GM19324 (cell line): ENCODE results near the gene SYTL5.
A peak's percentile ranks its signal among the peaks of the same experiment; 100 is the strongest.

Source experiments
- ATAC-seq: cut with Tn5 transposase; IDR thresholded peaks from one replicate; pipeline ENCODE4 v1.9.1; 2021; ENCODE audit warnings: mild to moderate bottlenecking, moderate library complexity; ENCODE audit not compliant: unreplicated experiment, low FRiP score

The SYTL5 gene

GRCh38 chrX:38086451-38087215 is 80.3 kb downstream of the SYTL5 start:
- no peak for ATAC-seq

DNA sequence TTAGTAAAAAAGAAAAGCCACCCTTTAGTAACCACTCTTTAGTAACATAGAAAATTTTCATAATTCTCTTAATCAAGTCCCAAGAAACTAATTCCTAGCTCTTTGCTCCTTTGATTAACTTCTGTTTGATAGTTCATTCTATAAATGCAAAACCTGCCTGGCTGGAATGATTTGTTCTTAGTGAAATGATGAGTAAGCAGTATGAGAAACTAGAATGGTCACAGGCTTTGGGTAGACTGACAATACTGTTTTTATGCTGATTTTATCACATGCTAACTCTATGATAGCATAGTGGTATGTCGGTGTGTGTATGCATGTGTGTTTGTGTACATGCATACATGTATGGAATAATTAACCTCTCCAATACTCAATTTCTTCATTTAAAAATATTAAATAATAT is 81.2 kb downstream of the SYTL5 start:
- no peak for ATAC-seq

GRCh38 chrX:38089173-38089982 is 83.0 kb downstream of the SYTL5 start:
- no peak for ATAC-seq

- peak; percentile 53 for ATAC-seq
Observed at GRCh38 chrX:38095971-38096529, 89.7 kb downstream of the SYTL5 start.

GRCh38 chrX:38099688-38100087 is 93.3 kb downstream of the SYTL5 start:
- ATAC-seq = no peak

GRCh38 chrX:38102240-38102639 is 95.9 kb downstream of the SYTL5 start:
- no peak for ATAC-seq

- ATAC-seq = no peak
Observed at GRCh38 chrX:38102875-38103274, 96.5 kb downstream of the SYTL5 start.

- ATAC-seq = peak; percentile 90
Observed at GRCh38 chrX:38103857-38104812, 97.8 kb downstream of the SYTL5 start.

DNA sequence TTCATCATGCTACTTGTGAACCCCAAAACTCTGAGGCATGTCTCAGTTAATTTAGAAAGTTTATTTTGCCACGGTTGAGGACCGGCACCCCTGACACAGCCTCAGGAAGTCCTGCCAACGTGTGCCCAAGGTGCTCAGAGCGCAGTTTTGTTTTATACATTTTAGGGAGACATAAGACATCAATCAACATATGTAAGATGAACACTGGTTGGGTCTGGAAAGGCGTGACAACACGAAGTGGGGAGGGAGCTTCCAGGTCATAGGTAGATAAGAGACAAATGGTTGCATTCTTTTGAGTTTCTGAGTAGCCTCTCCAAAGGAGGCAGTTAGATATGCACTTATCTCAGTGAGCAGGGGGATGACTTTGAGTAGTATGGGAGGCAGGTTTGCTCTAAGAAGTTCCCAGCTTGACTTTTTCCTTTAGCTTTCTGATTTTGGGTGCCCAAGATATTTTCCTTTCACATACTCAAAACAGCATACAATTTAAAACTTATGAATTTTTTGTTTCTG is 98.9 kb downstream of the SYTL5 start:
- ATAC-seq = no peak

DNA sequence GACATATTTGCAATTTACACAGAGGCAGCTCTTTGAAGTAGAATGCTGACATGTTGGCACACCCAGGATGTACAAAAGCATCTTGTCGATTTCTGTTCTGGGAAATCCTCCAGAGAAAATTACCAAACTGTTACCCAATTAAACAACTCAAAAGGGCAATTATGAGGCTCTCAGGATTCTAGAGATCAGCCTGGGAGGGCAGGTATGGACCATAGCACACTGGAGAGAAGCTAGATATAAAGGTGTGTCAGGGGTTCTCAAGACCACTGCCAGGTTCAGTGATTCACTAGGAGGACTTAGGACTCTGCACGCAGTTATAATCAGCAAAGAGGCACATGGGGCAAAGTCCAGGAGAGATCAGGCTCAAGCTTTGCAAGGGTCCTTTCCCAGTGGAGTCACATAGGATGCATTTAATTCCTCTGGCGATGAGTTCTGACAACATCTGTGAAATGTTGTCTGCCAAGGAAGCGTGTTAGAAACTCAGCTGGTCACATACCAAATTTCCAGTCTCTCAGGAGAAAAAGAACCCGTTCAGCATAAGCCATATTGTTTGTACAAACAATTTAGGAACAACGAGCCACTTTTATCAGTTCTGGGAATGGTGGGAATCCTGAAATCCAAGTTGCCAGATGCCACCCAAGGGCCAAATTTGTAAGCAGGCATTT is 100.8 kb downstream of the SYTL5 start:
- ATAC-seq = no peak

- no peak for ATAC-seq
Observed at GRCh38 chrX:38108364-38108763, 102.0 kb downstream of the SYTL5 start.

DNA sequence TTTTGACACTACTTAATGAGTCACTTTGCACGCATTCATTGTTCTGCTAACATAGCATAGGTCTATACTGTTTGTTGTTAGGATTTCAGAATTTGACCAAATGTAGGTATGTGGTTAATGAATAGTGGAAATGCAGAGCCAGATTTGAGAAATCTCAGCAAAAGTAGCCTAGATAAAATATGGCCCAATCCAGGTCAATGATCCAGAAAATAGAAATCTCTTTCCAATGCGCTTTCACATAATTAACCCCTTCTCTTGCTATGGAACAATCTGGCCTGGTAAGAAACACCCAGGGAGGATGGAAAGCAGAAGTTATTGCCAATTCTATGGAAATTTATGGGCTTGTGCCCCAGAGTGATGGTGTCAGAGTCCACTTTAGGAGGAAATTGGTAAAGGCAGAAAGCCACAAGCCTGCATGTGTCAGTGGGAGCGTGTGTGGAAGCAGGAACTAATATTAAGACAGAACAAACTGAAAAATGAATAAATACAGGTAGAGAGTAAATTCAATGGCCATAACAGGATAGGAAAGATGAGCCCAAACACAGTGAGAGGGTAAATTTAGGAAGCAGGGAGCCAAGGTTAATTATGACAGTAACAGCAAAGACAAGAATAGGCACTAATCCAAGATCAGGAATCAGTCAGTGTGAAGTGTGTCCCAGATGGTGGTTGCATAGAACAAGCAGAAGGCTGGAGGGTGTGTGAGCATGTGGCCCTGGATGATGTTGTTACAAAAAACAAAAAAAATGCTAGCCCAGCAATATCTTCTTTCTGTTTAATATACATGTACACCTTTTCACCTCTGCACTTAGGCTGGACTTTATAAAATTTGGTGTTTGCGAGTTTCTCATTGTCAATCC is 102.9 kb downstream of the SYTL5 start:
- no peak for ATAC-seq

DNA sequence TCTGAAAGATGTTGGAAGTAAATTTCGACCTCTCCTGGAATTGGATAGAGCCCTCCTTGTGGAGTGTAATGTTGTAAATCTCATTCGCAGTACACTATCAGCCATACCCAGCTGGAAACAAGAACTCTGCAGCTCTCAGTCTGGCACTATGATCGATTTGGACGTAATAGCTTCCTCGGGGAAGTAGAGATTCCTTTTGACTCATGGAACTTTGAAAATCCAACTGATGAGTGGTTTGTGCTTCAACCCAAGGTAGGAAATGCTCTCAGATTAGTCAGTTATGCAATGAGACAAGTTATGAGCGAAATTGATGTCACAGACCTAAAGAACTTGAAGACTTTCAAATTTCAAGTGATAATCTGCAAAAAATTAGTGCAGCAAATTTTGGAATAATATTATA is 103.9 kb downstream of the SYTL5 start:
- no peak for ATAC-seq

DNA sequence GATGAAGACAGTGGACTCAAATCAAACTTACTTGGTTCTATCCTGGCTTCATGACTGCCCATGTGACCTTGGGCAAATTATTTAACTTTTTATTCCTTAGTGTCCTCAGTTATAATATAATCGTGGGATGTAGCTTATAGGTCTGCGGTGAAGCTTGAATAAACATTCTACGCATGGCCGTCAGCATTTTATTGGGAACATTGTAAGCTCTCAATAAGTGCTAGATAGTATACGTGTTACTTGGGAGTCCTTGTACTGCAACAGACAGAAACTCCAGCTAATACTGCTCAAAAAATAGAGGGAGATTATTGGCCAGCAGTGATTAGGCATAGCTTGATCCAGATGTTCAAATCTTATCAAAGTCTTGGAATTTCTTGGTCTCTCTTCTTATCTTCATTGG is 104.8 kb downstream of the SYTL5 start:
- ATAC-seq = no peak

GRCh38 chrX:38112566-38112965 is 106.2 kb downstream of the SYTL5 start:
- peak; percentile 95 for ATAC-seq

DNA sequence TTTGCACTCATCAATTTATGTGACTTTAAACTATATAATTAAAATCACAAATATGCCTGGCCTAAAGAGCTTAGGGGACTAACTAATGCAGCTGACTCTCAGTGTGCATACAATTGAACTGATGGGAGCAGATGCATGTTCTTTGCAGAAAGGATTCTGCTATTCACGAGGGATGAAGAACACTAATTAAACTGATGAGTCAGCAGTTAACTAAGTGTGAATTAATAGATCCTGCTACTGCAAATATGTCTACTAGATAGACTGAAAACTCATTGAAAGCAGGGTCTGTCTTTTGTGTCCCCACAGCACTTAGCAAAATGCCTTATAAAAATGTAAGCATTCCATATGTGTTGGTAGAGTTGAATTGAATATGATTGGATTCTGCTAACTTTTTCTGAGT is 110.4 kb downstream of the SYTL5 start:
- no peak for ATAC-seq

GRCh38 chrX:38117485-38117884 is 111.1 kb downstream of the SYTL5 start:
- no peak for ATAC-seq

- no peak for ATAC-seq
Observed at GRCh38 chrX:38124000-38124399, 117.6 kb downstream of the SYTL5 start.

- no peak for ATAC-seq
Observed at GRCh38 chrX:38126179-38126578, 119.8 kb downstream of the SYTL5 start.
